ENCODE measurements around the gene FBXW4.

DNA sequence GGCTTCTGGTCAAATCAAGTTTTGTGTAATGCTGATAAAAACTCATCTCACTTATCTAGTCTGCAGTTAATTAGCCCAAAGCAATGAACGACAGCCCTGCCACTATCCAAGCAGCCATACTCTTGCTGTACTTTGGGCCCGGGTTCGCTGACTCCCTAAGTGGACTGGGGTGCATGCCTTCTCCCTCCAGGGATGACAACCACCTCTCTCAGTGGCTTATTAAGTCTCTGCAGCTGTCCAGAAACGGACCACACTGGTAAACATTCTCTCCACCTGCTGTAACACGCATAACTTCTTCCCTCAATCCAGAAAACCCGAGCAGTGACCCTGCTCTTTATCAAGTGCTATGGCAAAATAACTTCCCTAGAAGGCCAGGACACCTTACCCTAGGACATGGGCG, 3.9 kb downstream of the FBXW4 start:
- TF ChIP-seq, protein P1, sequence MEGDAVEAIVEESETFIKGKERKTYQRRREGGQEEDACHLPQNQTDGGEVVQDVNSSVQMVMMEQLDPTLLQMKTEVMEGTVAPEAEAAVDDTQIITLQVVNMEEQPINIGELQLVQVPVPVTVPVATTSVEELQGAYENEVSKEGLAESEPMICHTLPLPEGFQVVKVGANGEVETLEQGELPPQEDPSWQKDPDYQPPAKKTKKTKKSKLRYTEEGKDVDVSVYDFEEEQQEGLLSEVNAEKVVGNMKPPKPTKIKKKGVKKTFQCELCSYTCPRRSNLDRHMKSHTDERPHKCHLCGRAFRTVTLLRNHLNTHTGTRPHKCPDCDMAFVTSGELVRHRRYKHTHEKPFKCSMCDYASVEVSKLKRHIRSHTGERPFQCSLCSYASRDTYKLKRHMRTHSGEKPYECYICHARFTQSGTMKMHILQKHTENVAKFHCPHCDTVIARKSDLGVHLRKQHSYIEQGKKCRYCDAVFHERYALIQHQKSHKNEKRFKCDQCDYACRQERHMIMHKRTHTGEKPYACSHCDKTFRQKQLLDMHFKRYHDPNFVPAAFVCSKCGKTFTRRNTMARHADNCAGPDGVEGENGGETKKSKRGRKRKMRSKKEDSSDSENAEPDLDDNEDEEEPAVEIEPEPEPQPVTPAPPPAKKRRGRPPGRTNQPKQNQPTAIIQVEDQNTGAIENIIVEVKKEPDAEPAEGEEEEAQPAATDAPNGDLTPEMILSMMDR (conservative IDR thresholded peaks at IDR 0.05; ENCODE audit: low read length), result no peak
- TF ChIP-seq EZH2phosphoT487 (IDR thresholded peaks at IDR 0.05; ENCODE audit: borderline replicate concordance, low read depth, low read length), result no peak
